Femur (tissue), 1 donor: ENCODE measurements around the gene HLF.

Experiments
- DNase-seq: peaks from one replicate; pipeline ENCODE4 v3.0.0-alpha.2; 2017

HLF gene

DNA sequence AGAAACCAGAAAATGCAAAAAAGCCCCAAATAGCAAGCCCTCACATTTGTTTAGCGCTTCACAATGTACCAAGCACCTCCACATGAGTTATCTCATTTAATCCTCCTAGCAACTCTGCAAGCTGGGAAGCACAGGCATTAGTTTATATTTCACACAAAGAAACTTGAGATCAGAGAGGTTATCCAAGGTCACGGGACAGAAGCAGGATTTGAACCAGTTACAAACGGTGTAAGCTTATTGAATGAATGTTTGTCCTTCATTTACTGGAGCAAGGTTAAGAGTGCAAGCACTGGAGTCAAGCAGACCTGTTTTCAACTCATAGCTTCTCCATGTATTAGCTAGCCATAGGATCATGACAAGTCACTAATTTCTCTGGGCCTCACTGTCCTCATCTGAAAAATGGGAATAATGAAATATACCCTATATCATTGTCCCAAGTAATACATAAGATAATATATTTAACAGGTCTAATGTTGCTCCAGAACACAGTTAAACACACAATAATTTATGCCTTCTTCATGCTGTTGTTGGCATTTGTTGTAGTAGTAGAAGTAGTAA lies 6.1 kb upstream of the HLF start:
- no peak for DNase-seq

DNA sequence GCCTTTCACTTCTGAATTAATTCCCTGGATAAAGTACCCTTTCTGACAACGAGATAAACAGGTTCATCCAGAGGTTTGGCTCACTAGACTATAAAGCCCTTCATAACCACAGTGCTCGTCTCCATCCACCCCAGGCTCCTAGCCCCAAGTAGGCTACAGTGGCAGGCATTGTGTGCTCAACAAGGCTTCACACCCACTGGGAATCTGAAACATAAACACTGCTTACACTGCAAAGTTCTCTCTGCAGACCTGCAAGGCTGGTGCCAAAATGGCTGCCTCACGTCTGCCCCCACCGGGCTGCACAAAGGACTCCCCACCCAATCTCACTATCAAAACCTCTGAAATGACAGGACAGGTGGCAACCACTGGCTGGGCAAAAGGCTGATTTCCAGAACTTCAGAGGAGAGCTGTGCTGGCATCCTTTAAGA lies 5.1 kb upstream of the HLF start:
- no peak for DNase-seq

DNA sequence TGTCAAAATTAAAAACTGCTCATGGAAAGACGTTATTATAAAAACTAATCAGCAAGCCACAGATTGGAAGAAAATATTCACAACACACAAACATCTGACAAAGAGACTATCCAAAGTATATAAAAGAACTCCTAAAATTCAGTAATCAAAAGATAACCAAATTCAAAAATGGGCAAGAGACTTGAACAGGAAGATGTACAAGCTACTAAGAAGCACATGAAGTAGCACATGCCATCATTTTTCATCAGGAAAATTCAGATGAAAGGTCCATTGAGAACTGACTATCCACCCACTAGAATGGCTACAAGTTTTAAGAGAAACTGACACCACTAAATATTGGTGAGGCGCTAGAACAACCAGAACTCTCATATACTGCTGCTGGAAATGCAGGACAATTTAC lies 3.4 kb upstream of the HLF start:
- no peak for DNase-seq

DNA sequence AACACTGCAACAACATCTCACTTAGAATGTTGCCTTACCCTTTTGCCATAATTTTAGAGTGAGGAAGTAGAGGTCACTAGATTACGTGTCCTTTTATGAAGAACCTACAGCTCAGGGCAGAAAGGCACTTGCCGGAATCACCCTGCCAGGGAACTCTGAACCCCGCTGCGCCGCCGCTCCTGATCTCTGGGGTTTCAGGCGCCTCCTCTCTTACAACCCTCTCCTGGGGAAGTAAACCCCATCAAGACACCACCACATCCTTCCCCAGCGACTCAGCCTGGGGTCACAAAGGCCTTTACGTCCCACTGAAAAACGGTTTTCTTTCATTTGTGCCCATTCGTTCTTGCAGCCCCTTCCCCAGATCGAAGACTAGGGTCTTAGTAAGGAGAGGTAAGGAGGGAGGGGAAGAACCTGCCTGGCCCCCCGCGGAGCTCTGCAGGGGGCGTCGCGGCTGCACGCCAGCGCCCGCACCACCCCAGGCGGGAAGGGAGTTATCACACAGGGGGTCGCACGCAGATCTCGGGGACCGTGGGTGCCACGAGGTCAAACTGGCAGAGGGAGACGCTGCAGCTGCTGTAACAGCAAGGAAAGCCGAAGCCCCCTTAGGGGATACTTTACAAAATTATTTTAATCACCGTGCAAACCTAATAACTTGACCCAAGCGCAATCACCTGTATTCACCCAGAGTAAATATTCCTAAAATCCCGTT lies 1.0 kb upstream of the HLF start:
- DNase-seq: no peak

DNA sequence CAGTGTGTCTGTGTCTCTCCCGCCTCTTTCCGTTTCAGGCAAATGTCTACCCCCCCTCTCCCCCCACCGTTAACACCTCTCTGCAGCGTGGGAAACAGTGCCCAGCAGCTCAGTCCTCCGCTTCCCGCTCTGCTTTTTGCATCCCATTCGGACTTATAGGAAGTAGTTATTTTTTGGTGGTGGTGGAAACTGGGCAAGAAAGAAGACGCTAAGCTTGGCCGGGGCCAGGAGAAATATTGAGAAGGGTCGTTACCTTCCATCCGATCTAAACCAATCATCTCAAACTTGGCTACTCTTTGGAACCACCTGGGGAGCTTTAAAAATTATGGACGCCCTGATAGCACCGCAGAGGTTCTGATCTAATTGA lies 499 bp upstream of the HLF start:
- peak; percentile 31 for DNase-seq

DNA sequence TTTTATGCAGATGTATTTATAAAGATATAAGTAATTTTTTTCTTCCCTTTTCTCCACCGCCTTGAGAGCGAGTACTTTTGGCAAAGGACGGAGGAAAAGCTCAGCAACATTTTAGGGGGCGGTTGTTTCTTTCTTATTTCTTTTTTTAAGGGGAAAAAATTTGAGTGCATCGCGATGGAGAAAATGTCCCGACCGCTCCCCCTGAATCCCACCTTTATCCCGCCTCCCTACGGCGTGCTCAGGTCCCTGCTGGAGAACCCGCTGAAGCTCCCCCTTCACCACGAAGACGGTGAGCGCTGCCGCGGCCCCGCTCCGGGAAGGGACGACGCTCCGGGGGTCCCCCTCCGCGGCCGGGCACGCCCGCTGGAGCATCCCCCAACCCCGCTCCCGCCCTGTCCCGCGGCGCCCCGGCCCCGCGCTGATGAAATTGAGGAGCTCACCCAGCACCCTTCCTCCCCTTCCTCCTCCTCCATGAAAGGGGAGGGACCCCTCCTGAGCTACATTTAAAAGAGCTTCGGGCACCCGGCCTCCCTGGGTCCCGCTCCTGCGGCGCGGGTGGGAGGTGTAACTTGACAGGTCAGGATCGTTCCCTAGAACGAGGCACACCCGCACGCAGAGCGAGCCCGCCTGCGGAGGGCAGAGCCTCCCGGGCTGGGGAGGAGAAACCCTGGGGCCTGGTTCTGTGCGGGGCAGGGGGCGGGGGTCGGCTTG lies 706 bp downstream of the HLF start:
- DNase-seq: peak; percentile 33

DNA sequence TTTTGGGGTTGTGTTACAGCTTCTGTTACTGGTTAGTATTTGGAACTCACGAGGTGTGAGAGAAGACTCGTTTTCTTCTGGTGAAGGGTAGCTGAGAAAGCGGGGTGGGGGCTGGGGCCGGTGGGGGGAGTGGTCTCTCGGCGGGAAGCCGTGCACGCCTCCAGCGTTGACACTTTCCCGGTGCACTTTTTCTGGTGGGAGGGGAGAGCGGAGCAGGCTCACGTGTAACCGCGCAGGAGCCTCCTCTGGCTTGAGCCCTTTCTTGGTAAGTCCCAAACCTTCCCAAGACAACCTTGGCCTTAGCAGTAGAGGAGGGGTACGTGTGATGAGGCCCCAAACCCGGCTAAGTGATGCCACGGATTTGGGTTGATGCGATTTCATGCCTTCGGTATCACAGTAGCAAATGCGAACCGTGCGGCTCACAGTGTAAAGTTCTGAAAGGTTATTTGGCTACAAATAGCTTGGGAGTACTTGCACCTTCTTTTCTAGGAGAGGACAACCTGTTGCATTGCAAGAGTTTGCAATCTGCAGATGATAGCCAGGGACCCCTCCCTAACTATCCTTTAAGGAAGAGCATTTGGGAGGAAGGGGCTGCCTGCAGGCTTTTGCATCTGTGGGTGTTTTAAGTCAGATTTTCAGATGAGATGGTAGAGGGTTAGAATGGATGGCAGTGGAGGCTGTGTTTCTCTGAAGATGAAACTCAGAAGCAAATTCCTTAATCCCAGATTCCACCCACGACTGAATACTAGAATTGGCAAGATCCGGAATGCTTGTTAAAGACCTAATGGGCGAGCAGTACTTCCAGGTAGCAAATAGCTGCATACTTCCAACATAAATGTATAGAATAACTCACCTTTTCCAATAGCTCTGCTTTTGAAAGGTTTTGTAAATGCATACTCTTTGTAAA lies 1.5 kb downstream of the HLF start:
- DNase-seq: peak; percentile 36

DNA sequence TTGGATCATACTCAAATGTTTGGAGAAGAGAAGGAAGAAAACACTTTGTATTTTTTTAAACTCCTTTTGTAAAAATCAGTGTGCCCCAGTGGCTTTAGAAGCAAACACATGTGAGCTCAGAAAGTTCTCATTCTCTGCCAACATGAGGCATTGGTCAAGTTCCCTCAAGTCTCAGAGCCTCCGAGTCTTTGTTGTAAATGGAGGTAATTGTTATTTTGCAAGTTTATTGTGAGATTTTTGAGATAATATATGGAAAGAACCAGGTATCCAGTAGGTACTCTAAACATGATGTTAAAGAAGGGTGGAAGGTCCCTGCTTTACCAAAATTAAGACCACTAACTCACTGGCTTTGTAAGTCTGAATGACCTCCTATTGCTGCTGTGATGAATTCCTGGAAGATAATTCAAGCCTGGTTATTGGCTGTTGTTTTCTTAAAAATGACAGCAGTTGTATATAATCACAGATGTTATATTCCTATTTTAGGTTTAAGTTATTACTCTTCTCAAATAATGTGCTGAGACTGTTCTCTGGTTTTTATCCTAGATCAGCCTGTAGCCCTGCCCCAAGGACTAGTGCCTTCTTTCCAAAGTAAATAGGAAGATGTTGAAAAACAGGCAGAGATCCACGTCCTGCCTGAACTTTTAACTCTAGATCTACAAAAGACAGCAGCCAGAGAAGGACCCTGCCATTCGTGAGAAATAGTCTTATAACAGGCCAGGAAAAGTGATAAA lies 2.4 kb downstream of the HLF start:
- peak; percentile 19 for DNase-seq

DNA sequence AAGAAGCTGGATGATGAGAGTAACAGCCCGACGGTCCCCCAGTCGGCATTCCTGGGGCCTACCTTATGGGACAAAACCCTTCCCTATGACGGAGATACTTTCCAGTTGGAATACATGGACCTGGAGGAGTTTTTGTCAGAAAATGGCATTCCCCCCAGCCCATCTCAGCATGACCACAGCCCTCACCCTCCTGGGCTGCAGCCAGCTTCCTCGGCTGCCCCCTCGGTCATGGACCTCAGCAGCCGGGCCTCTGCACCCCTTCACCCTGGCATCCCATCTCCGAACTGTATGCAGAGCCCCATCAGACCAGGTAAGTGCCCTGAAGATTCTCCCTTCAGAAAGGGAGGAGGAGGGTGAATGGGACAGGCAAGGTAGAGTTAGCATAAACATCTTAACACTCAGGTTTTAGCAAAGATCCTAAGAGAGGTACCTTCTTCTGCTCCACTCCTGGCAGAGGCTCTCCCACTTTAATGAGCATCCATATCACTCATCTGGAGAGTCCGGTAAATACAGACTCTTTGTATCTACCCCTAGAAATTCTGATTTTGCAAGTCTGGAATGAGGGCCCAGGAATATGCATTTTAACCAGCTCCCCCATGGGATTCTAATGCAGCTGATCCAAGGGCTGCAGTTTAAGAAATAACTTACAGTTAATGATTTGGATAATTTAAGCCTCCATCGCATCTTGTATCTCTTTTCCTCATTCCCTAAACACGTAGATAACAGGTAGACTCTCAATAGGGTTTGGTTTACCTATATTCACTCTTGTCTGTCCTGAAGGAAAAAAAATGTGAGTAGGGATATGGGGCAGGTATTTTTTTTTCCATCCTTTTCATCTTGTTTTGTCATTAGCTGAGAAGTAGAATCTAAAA lies 3.3 kb downstream of the HLF start:
- no peak for DNase-seq

DNA sequence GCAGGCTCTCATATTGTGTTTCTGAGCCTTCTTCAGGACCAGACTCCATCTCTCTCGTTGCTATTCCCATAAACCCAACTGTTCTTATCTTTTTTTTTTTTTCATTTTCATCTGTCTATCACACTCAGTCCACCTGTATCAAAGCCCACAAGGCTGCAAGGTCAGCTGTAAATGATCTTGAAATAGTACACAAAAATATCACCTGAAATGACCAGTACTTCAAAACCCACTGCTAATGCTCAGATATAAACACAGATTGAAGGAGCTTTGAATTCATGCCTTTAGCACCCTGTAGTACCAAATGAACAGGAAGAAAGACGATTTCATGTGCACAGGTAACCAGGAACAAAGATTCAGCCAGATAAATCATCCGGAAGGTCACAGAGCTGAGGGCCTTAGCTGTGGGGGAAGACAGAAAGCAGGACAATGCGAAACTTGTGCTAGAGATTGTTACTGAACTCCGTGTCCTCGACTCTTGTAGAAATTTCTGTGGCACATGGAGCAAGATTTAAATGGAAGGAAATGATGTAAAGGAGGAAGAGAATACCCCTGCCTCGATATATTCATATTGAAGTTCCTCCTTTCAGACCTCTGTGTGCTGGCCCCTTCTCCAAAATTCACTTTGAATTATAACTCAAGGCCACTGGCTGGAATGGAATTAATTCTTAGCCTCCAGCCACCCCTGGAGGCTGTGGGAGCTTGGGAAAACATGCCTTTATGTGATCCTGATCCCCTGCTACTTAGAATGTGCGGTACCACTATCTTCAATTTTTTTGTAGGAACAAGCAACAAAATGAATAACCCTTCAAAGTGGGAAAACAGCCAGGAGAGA lies 4.1 kb downstream of the HLF start:
- no peak for DNase-seq

DNA sequence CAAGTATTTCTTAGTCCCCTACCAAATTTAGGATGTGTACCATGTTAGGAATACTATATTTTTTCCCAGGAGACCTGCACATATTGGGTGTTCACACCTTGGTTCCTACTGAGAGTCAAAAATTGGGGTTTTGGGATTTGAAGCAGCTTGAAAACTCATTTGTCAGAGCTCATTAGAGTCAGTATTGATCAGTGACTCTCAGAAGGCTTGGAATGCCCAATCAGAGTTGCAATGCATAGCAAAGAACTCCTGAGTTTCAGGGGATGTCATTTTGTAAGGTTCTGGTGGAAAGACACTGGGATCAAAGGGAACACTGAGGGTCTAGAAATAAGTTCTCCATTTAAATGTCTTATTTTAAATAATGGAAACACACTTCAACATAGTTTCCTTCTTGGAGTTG lies 5.1 kb downstream of the HLF start:
- no peak for DNase-seq

DNA sequence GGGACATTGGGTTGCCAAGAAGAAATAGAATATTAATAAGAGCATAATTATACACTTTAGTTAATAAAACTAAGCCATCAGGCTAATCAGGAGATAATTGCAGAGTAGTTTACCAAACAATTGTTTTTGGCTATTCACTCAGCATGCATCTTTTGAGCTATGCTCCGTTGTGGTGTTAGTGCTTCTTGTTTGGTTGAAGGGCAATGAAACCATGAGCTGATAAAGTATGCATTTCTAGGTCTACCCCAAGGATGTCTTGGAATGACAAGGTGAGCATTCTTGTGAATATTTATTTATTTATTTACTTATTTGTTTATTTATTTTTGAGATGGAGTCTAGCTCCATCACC lies 6.4 kb downstream of the HLF start:
- no peak for DNase-seq

DNA sequence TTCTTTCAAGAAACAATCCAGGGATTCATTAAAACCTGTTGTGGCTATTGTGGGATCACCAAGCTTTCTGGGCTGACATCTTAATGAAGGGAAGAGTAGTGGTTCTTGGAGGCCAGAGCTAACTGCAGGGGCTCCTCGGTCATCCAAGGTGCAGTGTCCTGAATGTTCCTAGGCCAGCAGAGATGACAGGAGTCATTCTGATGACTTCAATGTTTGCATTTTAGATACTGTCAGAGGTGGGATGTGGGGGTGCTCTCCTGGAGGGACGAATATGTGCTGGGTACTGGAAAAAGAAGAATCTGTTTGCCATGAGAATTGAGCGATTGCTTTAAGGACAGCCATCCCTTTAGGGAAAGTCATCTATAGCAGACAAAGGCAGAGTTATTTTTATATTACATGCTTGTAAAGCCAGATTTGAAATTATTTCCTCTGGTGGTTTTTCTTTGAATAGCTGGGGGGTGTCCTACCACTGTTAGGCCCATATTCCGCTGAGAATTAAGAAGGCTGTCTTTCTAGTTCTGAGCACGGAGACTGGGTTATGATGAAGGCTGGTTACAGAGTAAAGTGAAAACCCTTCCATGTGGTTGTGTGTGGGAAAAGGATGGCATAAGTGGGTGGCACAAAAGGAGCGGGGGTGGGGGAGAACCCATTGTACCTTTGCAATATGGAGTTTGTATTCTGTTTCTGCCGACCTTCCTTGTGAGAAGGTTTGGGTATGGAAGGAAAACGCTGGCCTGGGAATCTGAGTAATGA lies 7.4 kb downstream of the HLF start:
- no peak for DNase-seq

DNA sequence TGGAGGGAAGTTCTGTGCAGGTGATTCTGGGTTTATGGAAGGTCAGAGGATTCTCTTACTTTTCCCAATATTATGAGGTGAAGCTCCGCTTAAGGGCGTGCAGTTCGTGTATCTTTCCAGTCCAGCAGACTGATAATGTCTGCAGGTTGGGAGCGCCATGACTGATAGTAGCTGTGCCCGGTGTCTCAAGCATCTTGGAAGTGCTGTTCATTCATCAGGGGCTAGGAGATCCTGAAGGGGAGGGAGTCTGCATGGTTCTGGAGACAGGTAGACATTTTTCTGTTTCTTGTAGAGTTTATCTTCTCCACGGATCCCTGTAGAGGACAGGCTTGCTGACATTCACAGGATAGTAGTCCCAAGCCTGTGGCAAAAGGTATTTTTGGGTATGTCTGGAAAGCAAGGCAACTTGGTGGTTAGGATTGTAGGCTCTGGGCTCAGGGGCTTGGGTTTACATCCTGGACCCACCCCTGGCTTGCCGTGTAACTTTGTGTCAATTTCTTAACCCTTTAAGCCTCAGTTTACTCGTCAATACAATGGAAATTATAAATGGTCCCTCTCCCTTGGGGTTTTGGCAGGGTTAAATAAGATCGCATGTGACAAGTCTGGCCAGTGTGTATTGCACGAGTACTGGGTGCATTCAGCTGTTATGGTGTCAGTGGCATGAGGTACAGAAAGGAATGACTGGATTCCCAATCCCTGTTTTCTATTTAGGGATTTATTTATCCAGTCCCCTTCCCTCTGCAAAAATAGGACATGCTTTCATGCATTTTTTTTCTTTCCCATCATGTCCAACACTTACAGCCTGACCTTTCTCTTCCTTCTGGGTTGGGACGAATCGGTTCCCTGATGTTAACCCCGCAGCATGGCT lies 8.2 kb downstream of the HLF start:
- no peak for DNase-seq

DNA sequence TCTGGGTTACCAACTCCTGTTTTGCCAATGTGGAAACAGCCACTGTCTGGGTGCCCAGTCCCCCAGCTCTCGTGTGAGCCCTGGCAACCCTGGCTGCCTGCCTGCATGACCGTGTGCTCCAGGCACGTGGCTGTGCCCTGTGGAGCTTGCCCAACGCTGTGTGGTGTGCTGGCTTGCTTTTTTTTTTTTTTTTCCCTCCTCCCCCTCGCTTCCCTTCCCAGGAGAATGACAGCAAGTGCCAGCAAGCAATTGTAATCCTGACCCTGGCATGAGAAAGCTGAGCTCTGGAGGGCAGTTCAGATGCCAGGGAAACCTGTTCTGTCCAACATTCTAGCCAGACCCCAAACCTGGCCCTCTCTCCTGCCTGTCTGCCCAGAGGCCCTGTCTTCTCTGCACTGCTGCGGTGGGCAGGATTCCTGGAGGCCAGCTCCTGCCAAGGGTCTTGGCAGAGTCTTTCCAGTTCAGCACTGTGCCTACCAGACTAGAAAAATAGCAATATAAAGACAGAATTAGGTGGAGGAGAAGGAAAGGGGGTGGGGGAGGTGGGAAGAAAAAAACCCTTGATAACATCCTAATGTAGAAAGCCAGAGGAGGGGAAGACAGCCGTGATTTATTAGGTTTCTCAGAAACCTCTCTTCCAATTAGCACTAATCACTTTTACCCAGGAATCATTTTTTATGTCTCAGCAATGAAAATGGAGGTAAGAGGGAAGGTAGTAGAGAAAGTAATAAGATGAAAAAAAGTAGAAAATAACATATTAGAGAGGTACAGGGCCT lies 9.0 kb downstream of the HLF start:
- DNase-seq: peak; percentile 79

DNA sequence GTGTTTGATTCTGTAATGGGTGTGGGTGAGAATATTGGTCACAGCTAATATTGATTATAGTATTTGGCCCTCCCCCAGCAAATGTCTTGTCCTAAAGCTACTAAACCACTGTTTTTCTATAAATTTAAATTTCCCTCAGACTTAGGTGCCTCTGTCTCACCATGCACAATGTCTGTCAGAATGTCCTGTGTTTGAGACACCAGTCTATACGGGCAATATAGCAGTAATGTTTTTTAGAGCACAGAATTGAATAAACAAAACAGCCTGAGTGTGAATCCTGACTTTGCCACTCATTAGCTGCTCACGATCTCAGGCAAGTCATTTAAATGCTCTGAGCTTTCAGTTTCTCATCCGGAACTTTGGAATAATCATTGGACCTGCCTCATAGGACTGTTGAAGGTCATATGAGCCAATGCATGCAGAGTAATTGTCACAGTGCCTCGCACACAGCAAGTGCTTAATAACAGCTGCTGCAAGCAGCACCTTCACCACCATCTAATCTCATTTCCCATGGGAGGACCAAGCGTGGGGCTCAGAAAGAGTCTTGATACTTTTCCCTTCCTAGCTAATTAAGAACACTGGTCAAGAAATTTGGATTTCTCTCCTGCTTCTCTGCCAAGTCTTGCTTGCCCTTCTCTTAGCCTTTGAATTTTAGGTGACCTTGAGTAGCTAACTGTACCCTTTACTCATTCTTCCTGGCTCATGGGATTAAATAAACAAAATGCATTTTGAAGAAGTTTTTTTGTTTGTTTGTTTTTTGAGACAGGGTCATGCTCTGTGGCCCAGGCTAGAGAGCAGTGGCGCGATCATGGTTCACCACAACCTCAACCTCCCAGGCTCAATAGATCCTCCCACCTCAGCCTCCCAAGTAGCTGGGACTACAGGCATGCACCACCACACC lies 9.8 kb downstream of the HLF start:
- no peak for DNase-seq
